T-helper 2 cell (primary cell): ENCODE measurements around the gene TMCO4.
"Not testable (repeated sequence)": the region's sequence is repeated elsewhere in the genome, so short reads cannot be mapped to it uniquely, and the experiment has no call there.

ENCODE experiments used
- DNase-seq, 5 experiments: peaks; one replicate each; pipeline versions ENCODE4 v3.0.0 to v3.0.0-alpha.2; 2012 to 2022

The TMCO4 gene

GRCh38 chr1:19654386-19654785 lies 145.3 kb downstream of the TMCO4 start:
- no peak for DNase-seq

- DNase-seq: peak in 3 of 5 experiments; percentile 24 to 64 (median 28)
Observed at GRCh38 chr1:19651141-19651737, 148.5 kb downstream of the TMCO4 start.

- DNase-seq: no peak
Observed at GRCh38 chr1:19650416-19651140, 149.1 kb downstream of the TMCO4 start.

GRCh38 chr1:19648689-19649088 lies 151.0 kb downstream of the TMCO4 start:
- DNase-seq: no peak

GRCh38 chr1:19648239-19648638 lies 151.5 kb downstream of the TMCO4 start:
- DNase-seq: no peak

DNA sequence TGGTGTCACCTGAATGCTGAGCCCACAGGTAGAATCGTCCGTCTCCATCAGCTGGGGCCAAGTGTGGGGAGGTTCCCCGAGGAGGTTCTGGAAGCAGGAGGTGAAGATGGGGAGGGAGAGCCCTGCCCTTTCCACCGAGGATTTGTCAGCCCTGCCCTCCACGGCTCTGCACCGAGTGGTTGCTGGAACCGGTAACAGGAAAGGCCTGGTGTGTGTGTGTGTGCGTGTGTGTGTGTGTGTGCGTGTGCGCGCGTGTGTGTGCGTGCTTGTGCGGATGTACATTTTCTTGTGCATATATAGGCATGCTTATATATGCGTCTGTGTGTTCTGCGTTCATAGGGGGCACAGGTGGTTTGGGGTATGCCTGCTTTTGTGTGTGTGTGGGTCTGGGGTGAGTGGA lies 152.1 kb downstream of the TMCO4 start:
- DNase-seq: peak in 1 of 5 experiments; percentile 72

- DNase-seq: peak in 1 of 5 experiments; percentile 62
Observed at GRCh38 chr1:19646377-19647319, 153.1 kb downstream of the TMCO4 start.

- DNase-seq: no peak
Observed at GRCh38 chr1:19645411-19646251, 154.1 kb downstream of the TMCO4 start.

DNA sequence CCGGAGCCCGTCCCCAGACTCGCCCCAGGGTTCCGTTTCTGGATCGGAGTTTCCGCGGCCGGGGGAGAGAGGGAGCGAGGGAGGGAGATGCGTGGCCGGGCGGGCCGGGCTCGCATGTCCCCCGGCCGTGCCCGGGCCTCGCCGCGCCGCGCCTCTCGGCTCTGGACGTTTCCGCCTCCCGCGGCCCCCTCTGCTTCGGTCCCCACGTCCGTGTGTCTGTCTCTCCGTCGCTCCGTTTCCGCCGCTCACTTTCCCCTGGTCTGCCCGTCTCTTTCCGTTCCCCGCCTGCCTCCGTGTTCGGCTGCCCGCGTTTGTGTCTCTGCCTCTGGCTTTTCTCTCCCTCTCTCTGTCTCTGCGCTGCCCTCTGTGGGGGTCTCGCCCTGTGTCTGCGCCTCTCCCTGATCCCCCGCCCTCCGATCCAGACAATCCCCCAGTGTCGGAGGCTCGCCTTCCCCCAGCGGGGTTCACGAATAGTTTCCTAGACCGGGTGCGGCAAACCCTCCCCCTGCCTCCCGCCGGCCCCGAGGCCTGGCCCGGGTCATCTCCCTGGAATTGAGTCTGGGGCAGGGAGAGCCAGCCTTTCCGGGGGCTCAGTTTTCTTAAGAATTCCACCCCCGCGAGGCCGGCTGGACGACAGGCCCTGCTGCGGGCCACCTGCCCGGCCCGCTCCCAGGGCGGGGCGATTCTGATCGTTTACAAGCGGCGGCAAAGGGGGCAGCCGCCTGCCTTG lies 154.9 kb downstream of the TMCO4 start:
- DNase-seq: peak in 3 of 5 experiments; percentile 28 to 65 (median 35)

GRCh38 chr1:19644395-19644680 lies 155.4 kb downstream of the TMCO4 start:
- no peak for DNase-seq

DNA sequence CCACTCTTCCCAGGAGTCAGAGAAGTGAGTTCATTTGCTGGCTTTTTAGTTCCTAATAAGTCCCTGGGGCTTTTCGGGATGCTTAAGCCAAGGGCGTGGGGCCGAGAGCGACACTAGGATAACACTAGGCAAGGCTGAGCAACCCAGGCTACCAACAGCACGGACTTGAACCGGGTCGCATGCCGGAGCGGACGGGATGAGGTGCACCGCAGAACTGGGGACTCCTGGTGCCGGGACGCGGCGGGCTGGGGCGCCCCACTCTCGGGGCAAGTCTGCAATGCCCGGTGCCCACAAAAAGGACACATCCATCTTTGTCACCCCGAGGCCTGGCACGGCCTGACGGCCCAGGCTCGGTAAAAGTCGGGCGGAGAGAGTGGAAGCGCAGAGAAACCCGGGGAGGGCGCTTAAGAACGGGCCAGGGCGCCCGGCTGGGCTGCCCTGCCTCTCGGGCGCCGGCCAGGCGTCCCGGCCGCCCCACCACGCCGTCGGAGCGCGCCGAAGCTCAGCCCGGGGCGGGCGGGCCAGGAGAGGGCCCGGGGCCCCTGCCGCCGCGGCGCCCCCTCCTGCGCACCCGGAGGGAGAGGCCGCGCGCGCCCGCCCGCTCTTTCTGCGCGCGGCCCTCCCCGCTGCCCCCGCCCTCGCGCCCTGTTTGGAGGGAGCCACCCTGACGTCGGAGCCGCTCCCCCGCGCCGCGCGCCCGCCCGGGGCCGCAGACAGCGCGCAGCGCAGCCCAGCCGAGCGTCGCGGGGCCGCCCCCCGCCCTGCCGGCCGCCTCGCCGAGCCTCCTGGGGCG lies 155.9 kb downstream of the TMCO4 start, which contains the start of gene NBL1:
Gene NBL1 (plus strand): TSS at position 710 of the 793 bp plus-strand sequence. CDS start 10,720 bp downstream, outside the sequence.
- peak; percentile 41 to 87 (median 57) for DNase-seq

GRCh38 chr1:19643121-19643520 lies 156.6 kb downstream of the TMCO4 start:
- no peak for DNase-seq

GRCh38 chr1:19640363-19641316 lies 159.1 kb downstream of the TMCO4 start:
- DNase-seq: no peak

DNA sequence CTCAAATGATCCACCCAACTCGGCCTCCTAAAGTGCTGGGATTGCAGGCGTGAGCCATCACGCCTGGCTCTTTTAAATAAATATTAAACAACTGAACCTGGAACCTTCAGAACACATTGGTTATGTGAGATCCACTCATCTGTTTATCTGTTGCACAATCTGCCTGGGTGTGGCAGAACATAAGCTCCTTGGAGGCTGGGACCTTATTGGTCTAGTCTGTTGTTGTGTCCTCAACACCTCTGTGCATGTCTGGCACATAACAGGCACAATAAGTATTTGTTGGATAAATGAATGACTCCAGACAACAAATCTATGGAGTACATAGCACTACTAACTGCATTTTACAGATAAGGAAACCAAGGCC lies 159.7 kb downstream of the TMCO4 start:
- DNase-seq: no peak

DNA sequence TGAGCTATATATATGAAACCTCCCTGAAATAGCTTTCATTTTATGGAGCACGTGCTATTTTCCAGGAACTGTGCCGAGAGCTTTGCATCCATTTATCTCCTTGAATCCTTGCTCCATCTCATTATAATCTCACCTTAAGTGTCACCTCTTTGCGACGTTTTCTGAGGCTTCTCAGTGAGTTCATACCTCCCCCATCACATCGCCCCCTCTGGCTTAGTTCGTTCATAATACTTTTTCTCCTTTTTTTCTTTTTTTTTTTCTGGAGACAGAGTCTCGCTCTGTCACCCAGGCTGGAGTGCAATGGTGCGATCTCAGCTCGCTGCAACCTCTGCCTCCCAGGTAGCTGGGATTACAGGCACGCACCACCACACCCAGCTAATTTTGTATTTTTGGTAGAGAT lies 160.5 kb downstream of the TMCO4 start:
- not testable (repeated sequence) for DNase-seq

DNA sequence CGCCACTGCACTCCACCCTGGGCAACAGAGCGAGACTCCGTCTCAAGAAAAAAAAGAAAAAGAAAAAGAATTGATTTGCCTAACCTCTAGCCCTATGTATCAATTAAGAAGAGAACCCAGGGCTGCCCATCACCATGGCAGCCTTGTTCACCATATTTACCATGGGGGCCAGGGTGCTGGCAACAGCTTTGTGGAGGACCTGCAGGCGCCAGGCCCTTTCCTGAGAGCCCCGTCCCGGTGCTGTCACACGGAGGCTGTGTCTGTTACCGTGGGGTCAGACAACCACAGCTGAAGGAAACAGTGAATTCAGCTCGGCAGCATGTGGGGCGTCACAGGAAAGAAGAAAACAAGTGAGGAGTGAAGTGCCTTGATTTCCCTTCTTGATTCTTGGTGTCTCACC lies 162.1 kb downstream of the TMCO4 start:
- DNase-seq: no peak

DNA sequence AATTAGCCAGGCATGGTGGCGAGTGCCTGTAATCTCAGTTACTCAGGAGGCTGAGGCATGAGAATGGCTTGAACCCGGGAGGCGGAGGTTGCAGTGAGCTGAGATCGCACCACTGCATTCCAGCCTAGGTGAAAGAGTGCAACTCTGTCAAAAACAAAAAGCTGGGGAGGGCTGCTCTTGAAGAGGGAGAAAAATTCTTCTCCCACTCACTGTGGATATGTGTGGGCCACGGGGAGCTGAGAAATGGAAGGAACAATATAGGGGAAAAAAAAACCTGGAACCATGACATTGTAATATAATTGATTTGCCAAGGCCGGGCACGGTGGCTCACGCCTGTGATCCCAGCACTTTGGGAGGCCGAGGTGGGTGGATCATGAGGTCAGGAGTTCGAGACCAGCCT lies 163.0 kb downstream of the TMCO4 start:
- DNase-seq: not testable (repeated sequence)

- DNase-seq: no peak
Observed at GRCh38 chr1:19636065-19636464, 163.7 kb downstream of the TMCO4 start.

DNA sequence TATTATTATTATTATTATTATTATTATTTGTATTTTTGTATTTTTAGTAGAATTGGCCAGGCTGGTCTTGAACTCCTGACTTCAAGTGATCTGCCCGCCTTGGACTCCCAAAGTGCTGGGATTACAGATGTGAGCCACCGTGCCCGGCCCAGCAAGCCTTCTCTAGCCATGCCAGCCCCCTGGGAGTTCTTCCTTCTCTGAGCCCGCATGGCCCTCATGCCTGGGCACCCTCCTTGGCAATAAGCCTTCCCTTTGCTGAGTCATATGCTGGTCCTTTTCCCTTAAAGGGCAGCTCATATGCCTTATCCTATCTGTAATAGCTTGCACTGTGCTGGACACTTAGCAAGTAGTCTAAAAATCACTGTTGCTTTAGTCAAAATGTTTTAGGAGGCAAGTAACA lies 164.1 kb downstream of the TMCO4 start:
- DNase-seq: no peak

- not testable (repeated sequence) for DNase-seq
Observed at GRCh38 chr1:19635064-19635463, 164.7 kb downstream of the TMCO4 start.
